Right lobe of liver (tissue), 4 donors: ENCODE results near the gene GIT2.

Experiments used
- POLR2A ChIP-seq: fragments of 450-650 bp; IDR thresholded peaks from one replicate; pipeline ENCODE4 v1.6.1; 2017; ENCODE audit warnings: antibody characterized with exemption, mild to moderate bottlenecking
- TF ChIP-seq, protein P1 (sequence below), 4 donors: fragments of 200-600 bp in 3 of 4; fragments of 450-650 bp in 1 of 4; IDR thresholded peaks; one replicate each; pipeline versions ENCODE4 v1.5.1 to v1.8.0; 2016 to 2022; ENCODE audit warnings: antibody characterized with exemption in 4 of 4, mild to moderate bottlenecking in 2 of 4
- donor health status: DM: no; HTN: no; CAD: no.
- donor health status: DM: no; HTN: no; CAD: no.
- donor health status: DM: no; HTN: yes; CAD: no.

- TF ChIP-seq, protein P1, sequence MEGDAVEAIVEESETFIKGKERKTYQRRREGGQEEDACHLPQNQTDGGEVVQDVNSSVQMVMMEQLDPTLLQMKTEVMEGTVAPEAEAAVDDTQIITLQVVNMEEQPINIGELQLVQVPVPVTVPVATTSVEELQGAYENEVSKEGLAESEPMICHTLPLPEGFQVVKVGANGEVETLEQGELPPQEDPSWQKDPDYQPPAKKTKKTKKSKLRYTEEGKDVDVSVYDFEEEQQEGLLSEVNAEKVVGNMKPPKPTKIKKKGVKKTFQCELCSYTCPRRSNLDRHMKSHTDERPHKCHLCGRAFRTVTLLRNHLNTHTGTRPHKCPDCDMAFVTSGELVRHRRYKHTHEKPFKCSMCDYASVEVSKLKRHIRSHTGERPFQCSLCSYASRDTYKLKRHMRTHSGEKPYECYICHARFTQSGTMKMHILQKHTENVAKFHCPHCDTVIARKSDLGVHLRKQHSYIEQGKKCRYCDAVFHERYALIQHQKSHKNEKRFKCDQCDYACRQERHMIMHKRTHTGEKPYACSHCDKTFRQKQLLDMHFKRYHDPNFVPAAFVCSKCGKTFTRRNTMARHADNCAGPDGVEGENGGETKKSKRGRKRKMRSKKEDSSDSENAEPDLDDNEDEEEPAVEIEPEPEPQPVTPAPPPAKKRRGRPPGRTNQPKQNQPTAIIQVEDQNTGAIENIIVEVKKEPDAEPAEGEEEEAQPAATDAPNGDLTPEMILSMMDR (IDR thresholded peaks at IDR 0.05) = no peak
- TF ChIP-seq POLR2A = no peak
Observed at GRCh38 chr12:110012659-110013058, 16.5 kb upstream of the GIT2 start.
